ENCODE data around the gene TMEM242. TPM values are rescaled to one million over a fixed set of nuclear protein-coding genes. Genes with fewer than 3 reads are reported as not detected.

Gene TMEM242
- total and polyA plus RNA-seq, 10 of the 15 experiments (the other 5 are each of a cell fraction or from before 2014, with no cell fraction given), result 2.8 to 9.8 (median 5.5) TPM

DNA sequence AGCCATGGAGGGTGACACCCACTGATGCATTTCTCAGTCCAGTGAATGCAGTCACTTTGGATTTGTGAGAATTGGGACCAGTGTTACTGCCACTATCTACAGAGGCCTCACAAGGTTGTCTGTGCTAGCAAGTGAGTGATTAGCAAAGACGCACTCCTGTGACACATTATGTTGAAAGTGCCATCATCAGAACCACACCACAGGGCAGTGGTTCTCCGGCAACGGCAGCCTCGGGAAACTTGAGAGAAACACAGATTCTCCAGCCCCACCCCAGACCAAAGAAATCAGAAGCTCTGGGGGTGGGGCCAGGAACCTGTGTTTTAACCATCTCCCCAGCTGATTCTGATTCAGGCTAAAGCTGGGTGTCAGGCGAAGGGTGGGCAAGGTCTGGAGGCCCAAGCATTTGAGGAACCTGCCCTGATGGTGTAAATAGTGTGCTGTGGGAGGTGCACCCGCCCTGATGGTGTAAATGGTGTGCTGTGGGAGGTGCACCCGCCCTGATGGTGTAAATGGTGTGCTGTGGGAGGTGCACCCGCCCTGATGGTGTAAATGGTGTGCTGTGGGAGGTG is 39.9 kb downstream of the TMEM242 start:
- CTCF ChIA-PET, result no interaction called here

More for the DNA sequence above, 39.9 kb downstream of the TMEM242 start:
- DNase-seq (ENCODE audit: low read depth, low spot score) (no peak), FAIRE-seq (no peak), ATAC-seq (no peak)
- no peak overlapping the region for H3K9ac ChIP-seq (ENCODE audit: control insufficient read depth, insufficient read depth, low read length)
- in situ Hi-C loops (cut with MboI), result no loop called here
- H3K9me3 ChIP-seq (replicated peaks; ENCODE audit: control insufficient read depth, insufficient read depth, low read length), result no peaks in the 10 kb centered on the region
- H3K27me3 ChIP-seq (replicated peaks in 1 of 2; ENCODE audit: control insufficient read depth in 2 of 2, insufficient read depth in 2 of 2, low read length in 1 of 2), result no peaks in the 10 kb centered on the region
- no TSS peak for BruUV-seq (replicated peaks)
- no peak overlapping the region for H2AFZ ChIP-seq (ENCODE audit: control insufficient read depth, low read depth, low read length)
- SMC1A ChIA-PET (ENCODE audit: uncharacterized antibody, unreplicated experiment), result no interaction called here
- H3K4me1 ChIP-seq (ENCODE audit: control insufficient read depth, insufficient read depth, low read length), result no peaks in the 10 kb centered on the region
- POLR2A ChIA-PET, result interaction anchor here (1.4 kb wide), 1 partner anchor 9 kb away, joined by 3 read pairs; no protein-coding TSS in a partner anchor
- intact Hi-C loops (cut with micrococcal nuclease; ENCODE audit: unreplicated experiment), result no loop called here
- peaks cover 0 to 1% of the 10 kb centered on the region in 2 experiments; a peak in 1 of 4 replicates for H3K36me3 ChIP-seq (ENCODE audit: control insufficient read depth in 2 of 2, insufficient read depth in 2 of 2, low read length in 1 of 2)
- RAD21 ChIA-PET (ENCODE audit: unreplicated experiment), result no interaction called here
- no peak overlapping the region for H3K4me3 ChIP-seq
- no peaks in the 10 kb centered on the region for H4K20me1 ChIP-seq (ENCODE audit: control insufficient read depth, insufficient read depth)
- no peak overlapping the region for H3K27ac ChIP-seq (ENCODE audit: control insufficient read depth, insufficient read depth)
- no peak for TF ChIP-seq ZNF207 (IDR thresholded peaks at IDR 0.05; ENCODE audit: borderline replicate concordance)
- TF ChIP-seq SREBF2 (IDR thresholded peaks at IDR 0.05; ENCODE audit: low read length), result no peak
- TF ChIP-seq, protein P1, sequence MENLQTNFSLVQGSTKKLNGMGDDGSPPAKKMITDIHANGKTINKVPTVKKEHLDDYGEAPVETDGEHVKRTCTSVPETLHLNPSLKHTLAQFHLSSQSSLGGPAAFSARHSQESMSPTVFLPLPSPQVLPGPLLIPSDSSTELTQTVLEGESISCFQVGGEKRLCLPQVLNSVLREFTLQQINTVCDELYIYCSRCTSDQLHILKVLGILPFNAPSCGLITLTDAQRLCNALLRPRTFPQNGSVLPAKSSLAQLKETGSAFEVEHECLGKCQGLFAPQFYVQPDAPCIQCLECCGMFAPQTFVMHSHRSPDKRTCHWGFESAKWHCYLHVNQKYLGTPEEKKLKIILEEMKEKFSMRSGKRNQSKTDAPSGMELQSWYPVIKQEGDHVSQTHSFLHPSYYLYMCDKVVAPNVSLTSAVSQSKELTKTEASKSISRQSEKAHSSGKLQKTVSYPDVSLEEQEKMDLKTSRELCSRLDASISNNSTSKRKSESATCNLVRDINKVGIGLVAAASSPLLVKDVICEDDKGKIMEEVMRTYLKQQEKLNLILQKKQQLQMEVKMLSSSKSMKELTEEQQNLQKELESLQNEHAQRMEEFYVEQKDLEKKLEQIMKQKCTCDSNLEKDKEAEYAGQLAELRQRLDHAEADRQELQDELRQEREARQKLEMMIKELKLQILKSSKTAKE (IDR thresholded peaks at IDR 0.05; ENCODE audit: low read depth, poor library complexity, severe bottlenecking), result no peak
- TF ChIP-seq HCFC1 (IDR thresholded peaks at IDR 0.05; ENCODE audit: low read length), result no peak
- TF ChIP-seq, protein P2, sequence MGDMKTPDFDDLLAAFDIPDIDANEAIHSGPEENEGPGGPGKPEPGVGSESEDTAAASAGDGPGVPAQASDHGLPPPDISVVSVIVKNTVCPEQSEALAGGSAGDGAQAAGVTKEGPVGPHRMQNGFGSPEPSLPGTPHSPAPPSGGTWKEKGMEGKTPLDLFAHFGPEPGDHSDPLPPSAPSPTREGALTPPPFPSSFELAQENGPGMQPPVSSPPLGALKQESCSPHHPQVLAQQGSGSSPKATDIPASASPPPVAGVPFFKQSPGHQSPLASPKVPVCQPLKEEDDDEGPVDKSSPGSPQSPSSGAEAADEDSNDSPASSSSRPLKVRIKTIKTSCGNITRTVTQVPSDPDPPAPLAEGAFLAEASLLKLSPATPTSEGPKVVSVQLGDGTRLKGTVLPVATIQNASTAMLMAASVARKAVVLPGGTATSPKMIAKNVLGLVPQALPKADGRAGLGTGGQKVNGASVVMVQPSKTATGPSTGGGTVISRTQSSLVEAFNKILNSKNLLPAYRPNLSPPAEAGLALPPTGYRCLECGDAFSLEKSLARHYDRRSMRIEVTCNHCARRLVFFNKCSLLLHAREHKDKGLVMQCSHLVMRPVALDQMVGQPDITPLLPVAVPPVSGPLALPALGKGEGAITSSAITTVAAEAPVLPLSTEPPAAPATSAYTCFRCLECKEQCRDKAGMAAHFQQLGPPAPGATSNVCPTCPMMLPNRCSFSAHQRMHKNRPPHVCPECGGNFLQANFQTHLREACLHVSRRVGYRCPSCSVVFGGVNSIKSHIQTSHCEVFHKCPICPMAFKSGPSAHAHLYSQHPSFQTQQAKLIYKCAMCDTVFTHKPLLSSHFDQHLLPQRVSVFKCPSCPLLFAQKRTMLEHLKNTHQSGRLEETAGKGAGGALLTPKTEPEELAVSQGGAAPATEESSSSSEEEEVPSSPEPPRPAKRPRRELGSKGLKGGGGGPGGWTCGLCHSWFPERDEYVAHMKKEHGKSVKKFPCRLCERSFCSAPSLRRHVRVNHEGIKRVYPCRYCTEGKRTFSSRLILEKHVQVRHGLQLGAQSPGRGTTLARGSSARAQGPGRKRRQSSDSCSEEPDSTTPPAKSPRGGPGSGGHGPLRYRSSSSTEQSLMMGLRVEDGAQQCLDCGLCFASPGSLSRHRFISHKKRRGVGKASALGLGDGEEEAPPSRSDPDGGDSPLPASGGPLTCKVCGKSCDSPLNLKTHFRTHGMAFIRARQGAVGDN (IDR thresholded peaks at IDR 0.05), result no peak
- TF ChIP-seq HDGF (IDR thresholded peaks at IDR 0.05), result no peak
- TF ChIP-seq SIX5 (IDR thresholded peaks at IDR 0.05; ENCODE audit: low read depth, low read length, severe bottlenecking), result no peak
- no peak for TF ChIP-seq POLR2AphosphoS5 (IDR thresholded peaks at IDR 0.05; ENCODE audit: low read length)
- no peak for TF ChIP-seq BHLHE40 (IDR thresholded peaks at IDR 0.05; ENCODE audit: borderline replicate concordance in 1 of 2, low read depth in 2 of 2, low read length in 1 of 2)
- no peak for TF ChIP-seq MEF2B (IDR thresholded peaks at IDR 0.05; ENCODE audit: partially characterized antibody, poor library complexity, severe bottlenecking)
- no peak for TF ChIP-seq ETV6 (conservative IDR thresholded peaks at IDR 0.05 in 1 of 2, IDR thresholded peaks at IDR 0.05 in 1 of 2; ENCODE audit: borderline replicate concordance in 1 of 2, low read depth in 1 of 2)
- H3K79me2 ChIP-seq (ENCODE audit: control insufficient read depth, insufficient read depth, low read length), result no peaks in the 10 kb centered on the region
- H3K4me2 ChIP-seq (ENCODE audit: control insufficient read depth, insufficient read depth), result no peak overlapping the region
- 68% methylated on average over 7 of the region's 8 CpGs for WGBS (ENCODE audit: insufficient coverage, insufficient replicate concordance, low lambda C conversion rate, missing lambda C conversion rate)
